GM20000 (cell line): ENCODE measurements around the gene PCDHB13.
"Not testable (repeated sequence)": the region's sequence is repeated elsewhere in the genome, so short reads cannot be mapped to it uniquely, and the experiment has no call there.

ENCODE experiments used
- DNase-seq: peaks from one replicate; pipeline ENCODE4 v3.0.0; 2012; ENCODE audit warnings: low spot score
- CTCF ChIP-seq: IDR thresholded peaks from 2 replicates; pipeline ENCODE4 v1.5.1; 2012; ENCODE audit warnings: mild to moderate bottlenecking, control low read depth; ENCODE audit errors: extremely low read depth, missing control alignments

The PCDHB13 gene

GRCh38 chr5:141186897-141187512 lies 26.7 kb upstream of the PCDHB13 start, which contains the start of gene PCDHB9:
Gene PCDHB9 (plus strand): TSS chr5:141187161. CDS start chr5:141187319, 158 bp downstream.
- no peak for TF ChIP-seq CTCF
- no peak for DNase-seq

GRCh38 chr5:141188682-141189081 lies 25.0 kb upstream of the PCDHB13 start:
- not testable (repeated sequence) for DNase-seq

- not testable (repeated sequence) for DNase-seq
Measured at GRCh38 chr5:141189131-141189530, 24.6 kb upstream of the PCDHB13 start.

GRCh38 chr5:141192110-141192725 lies 21.5 kb upstream of the PCDHB13 start, which contains the start of gene PCDHB10:
Gene PCDHB10 (plus strand): TSS chr5:141192353. CDS start chr5:141192553, 200 bp downstream.
- no peak for DNase-seq
- no peak for TF ChIP-seq CTCF

- not testable (repeated sequence) for DNase-seq
Measured at GRCh38 chr5:141194332-141194731, 19.4 kb upstream of the PCDHB13 start.

GRCh38 chr5:141196363-141196762 lies 17.4 kb upstream of the PCDHB13 start:
- no peak for DNase-seq
- no peak for TF ChIP-seq CTCF

- no peak for TF ChIP-seq CTCF
- DNase-seq: no peak
Measured at GRCh38 chr5:141199359-141200235, 14.1 kb upstream of the PCDHB13 start, which contains the start of gene PCDHB11. Gene PCDHB11 (plus strand): TSS chr5:141199627. CDS start chr5:141199775, 148 bp downstream.

GRCh38 chr5:141201126-141201525 lies 12.6 kb upstream of the PCDHB13 start:
- not testable (repeated sequence) for DNase-seq

- not testable (repeated sequence) for DNase-seq
Measured at GRCh38 chr5:141201646-141202045, 12.1 kb upstream of the PCDHB13 start.

- no peak for DNase-seq
- TF ChIP-seq CTCF: no peak
Measured at GRCh38 chr5:141208478-141208877, 5.2 kb upstream of the PCDHB13 start, which contains the start of gene PCDHB12. Gene PCDHB12 (plus strand): TSS chr5:141208719. CDS start chr5:141208908, 189 bp downstream.

- not testable (repeated sequence) for DNase-seq
Measured at GRCh38 chr5:141210281-141210680, 3.4 kb upstream of the PCDHB13 start.

- not testable (repeated sequence) for DNase-seq
Measured at GRCh38 chr5:141210849-141211248, 2.9 kb upstream of the PCDHB13 start.

- not testable (repeated sequence) for DNase-seq
Measured at GRCh38 chr5:141214583-141214982, 864 bp downstream of the PCDHB13 start.

GRCh38 chr5:141215504-141215903 lies 1.8 kb downstream of the PCDHB13 start:
- DNase-seq: not testable (repeated sequence)
